Ecto neural progenitor cell (in vitro differentiated cells): ENCODE results near the gene CNTN4.
A peak's percentile ranks its signal among the peaks of the same experiment; 100 is the strongest.
"Not testable (repeated sequence)": the region's sequence is repeated elsewhere in the genome, so short reads cannot be mapped to it uniquely, and the experiment has no call there.

Experiments used
- DNase-seq: peaks from one replicate; pipeline ENCODE4 v3.0.0-alpha.2; 2018; ENCODE audit warnings: low spot score

CNTN4 gene

DNA sequence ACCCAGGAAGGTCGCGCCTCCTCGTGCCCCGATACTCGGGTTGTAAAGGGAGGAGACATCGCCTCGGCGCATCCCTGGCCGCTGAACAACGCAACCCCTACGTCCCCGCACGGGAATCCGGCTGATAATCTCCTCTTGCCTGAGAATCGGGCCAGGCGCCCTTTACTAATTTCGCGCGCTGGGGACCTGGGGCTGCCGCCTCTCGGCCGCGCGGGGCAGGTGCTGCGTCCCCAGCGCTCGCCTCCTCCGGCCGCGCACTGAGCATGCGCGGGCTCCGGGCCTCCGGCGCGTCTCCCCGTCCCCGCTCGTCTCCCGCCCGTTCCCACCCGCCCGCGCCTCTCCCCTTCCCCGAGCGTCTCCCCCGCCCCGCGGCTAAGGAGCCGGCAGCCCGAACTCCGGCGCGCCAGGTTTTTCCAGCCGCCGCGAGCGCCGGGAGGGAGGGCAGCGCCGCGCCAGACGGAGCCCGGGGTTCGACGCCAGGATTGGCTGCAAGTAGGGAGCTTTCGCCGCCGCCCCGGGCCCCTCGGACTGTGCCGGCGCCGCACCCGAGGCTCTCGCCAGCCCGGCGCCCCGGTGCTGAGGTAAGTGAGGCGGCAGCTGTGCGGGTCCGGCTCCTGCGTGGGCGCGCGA, at the start of gene CNTN4:
Gene CNTN4 (plus strand): TSS at position 469 of the 630 bp plus-strand sequence.
- peak; percentile 92 for DNase-seq

- DNase-seq, result no peak
Observed at GRCh38 chr3:2061360-2061759, 37.3 kb upstream of the CNTN4 start.

DNA sequence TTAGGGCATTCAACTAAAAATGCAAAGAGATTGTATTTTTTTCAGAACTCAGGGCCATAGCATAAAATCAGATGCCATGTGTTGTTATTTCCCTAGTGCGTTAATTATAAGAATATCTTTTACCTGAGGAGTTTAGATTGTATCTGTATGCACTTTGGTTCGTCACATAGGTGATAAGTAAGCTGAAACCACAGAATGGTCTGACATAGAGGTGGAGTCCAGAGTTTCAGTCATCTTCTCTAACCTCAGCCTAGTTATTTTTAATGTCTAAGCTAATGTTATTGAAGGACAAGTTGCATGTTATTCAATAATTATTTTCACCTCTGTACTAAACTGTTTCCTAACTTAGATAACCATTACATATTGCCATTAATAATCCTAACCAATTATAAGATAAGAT, 27.1 kb upstream of the CNTN4 start:
- DNase-seq, result no peak

DNA sequence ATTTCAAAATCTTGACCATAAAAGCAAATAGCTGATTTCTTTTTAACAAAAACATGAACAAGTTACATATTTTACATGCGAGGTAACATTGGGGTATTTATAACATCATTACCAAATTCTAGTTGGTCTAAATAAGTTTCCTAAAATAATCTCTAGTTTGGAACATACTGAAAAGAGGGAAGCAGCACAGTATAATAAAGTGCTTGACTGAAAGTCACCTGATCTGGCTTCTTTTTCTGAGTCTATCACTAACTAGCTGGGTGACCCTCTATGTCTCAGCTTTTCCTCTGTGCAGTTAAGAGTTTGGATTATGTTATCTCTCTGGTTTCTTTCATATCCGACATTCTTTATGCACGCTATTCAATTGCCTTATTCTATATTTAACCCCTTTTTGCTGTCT, 19.8 kb upstream of the CNTN4 start:
- no peak for DNase-seq

DNA sequence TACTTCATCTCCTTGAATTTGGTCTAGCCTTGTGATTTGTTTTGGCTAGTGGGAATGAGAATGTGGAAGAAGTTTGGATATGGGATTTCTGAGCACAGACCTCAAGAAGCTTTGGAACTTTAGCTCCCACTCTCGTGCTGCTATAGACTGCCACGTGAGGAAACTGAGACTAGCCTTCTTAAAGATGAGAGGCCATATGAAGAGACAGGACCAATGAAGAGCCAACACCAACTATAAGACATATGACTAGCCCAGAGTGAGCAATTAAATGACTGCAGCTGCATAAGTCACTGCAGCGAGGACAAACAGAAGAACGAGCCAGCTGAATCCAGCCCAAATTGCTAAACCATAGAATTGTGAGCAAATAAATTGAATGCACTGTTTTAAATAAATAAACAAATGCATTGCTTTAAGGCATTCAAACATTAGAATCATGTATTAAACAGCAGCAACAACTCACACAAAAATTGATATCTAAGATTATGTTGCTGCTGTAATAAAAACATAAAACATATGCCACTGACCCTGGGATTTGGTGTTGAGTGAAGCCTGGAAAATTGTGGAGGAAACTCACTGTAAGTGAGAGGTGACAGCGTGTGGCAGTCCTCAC, 15.7 kb upstream of the CNTN4 start:
- DNase-seq, result no peak

GRCh38 chr3:2083558-2083957, 15.1 kb upstream of the CNTN4 start:
- DNase-seq, result not testable (repeated sequence)

DNA sequence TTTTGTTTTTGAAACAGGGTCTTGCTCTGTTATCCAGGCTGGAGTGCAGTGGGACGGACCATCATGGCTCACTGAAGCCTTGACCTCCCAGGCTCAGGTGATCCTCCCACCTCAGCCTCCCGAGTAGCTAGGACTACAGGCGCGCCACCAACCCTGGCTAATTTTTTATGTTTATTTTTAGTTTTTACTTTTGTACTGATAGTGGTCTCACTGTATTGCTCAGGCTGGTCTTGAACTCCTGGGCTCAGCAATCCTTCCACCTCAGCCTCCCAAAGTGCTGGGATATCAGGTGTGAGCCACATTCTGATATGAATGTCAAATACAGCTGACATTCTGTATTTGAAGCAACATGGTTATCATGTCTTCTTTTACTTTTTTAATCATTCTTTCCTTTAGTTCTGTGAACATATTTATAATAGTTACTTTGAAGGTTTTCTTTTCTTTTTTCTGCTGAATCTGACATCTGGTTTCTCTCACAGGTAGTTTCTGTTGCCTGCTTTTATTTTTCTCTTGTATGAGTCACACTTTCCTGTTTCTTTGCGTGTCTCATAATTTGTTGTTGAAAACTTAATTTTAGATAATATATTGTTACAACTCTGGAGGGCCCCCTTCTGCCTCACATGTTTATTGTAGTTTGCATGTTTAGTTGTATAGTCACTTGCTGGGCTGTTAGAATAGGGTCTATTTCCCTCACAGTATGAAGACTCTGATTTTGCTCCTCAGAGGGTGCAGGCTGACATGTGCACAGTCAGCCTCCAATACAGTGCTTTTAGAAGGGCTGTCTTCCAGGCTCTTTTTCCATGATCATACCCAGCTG, 8.4 kb upstream of the CNTN4 start:
- no peak for DNase-seq

DNA sequence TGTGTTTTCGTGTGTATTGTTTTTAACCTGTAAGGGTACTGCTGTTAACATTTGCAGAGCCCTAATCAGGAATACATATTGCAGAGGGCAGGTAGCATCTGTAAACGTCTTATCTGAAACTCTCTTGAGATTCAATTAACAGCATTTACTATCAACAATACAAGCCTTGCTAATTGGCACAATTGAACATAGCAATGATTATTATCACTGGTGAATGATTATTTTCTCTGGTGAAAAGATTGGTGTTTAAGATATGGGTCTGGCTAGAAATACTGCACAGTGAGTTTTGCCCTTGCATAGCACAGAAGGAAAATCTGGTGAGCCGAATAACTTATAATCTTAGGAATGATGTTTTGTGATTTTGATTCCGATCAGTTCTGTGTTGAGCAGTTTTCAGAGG, 5.9 kb upstream of the CNTN4 start:
- no peak for DNase-seq

DNA sequence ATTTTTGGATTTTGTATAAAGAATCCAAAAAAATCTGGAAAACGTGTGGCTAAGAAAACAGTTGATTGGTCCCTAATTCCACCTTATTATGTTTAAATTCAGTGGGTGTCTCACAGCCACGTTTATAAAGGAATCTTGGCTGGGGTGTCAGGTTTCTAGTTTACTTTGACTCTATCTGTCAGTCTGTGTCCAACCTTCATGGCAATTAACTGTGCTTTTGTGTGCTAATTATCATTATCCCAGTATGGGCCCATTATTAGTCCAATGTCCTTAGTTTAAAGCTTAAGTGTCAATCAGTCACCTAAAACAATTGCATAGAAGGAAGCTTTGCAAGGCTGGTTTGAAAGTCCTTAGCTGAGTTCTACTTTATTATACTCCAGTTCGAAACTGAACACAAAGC, 3.7 kb upstream of the CNTN4 start:
- DNase-seq, result no peak

DNA sequence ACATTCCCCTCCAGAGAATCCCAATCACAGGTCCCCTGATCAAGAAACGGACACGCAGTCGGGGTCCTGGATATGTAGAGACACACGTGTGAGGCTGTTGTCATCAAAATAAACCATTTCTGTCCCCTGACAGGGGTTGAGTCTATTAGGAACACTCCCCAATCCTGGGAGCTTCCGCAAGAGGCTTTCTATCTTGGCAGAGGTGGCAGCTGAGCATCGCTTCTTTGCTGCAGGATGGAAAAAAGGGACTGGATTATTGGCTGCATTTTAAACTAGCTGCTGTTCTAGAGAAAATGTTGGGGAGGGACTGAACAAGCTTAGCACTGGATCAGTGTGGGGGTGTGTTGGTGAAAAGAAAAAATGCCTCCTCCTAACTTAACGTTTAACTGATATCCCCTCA, 2.5 kb upstream of the CNTN4 start:
- no peak for DNase-seq

DNA sequence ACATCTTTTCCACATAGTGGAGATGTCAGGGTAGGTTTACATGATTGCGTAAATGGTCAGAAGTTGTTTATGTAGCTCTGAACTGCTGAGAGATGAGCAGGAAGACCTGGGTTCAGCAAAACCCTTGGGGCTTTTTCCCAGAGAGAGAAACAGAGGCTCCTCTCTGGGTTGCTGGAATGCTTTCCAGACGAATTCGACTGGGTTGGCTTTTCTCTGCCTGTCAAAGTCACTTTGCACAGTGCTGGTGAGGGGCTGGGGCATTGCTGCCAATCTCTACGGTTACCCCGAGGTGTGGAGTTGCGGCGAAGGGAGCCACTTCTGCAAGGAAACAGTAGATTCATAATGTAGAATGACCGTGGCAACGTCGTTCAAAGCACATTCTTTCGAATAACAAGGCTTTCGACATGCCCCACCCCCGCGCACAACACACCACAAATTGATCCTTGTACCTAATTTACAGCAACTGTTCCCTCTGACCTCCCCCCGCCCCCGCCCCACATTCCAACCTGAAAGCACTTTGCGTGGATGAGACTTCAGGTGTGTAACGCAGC, 950 bp upstream of the CNTN4 start:
- DNase-seq, result peak; percentile 55

GRCh38 chr3:2099028-2099671, 484 bp downstream of the CNTN4 start:
- peak; percentile 78 for DNase-seq

GRCh38 chr3:2099779-2100191, 1.1 kb downstream of the CNTN4 start:
- peak; percentile 68 for DNase-seq

GRCh38 chr3:2106438-2106837, 7.8 kb downstream of the CNTN4 start:
- DNase-seq, result no peak

GRCh38 chr3:2110597-2111117, 12.0 kb downstream of the CNTN4 start:
- DNase-seq, result no peak

DNA sequence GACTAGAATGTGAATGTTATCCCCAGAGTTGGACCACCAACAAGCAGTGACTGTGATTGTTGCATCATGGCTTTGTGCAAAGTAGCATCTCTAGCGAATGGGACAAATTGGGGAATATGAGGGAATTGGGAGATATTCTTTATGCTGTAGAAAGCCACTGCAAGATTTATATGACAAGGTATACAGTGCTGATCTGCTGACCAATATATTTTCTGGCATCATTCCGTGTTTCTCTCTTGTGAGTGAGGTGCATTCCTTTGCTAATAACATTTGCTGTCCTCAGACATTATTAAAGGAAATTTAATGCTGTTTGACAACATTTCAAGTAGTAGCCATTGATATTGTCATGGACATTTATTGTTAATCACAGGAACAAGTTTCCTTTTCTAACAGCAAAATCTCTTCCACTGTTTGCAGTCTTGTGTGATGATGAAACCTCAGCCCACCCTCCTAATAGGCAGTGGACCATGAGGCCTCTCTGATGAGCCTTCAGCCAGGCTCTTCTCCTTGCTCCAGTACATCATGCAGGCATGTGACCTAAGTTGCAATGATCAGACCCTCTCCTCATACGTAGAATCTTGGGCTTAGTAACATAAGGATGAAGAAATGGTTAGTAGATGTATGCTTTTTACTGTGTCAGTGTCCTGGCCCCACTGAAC, 16.1 kb downstream of the CNTN4 start:
- DNase-seq, result no peak

DNA sequence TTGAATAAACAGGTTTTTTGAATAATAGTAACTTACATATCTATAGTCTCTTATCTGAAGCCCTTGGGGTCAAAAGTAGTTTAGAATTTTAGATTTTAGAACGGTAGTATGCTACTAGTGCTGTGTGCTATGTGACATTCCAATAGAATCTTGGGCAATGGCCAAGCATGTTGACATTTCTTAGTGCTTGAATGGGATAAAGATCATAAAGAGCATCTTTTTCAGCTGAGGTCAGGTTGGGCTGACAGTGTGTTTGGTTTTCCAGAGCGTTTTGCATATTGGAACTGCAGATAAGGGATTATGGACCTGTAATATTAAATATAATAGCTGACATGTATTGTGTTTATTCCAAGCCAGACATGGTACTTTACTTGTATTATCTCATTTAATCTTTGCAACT, 32.1 kb downstream of the CNTN4 start:
- no peak for DNase-seq

GRCh38 chr3:2133146-2133545, 34.5 kb downstream of the CNTN4 start:
- DNase-seq, result no peak

- no peak for DNase-seq
Observed at GRCh38 chr3:2137651-2138050, 39.0 kb downstream of the CNTN4 start.

- no peak for DNase-seq
Observed at GRCh38 chr3:2141482-2141881, 42.8 kb downstream of the CNTN4 start.

DNA sequence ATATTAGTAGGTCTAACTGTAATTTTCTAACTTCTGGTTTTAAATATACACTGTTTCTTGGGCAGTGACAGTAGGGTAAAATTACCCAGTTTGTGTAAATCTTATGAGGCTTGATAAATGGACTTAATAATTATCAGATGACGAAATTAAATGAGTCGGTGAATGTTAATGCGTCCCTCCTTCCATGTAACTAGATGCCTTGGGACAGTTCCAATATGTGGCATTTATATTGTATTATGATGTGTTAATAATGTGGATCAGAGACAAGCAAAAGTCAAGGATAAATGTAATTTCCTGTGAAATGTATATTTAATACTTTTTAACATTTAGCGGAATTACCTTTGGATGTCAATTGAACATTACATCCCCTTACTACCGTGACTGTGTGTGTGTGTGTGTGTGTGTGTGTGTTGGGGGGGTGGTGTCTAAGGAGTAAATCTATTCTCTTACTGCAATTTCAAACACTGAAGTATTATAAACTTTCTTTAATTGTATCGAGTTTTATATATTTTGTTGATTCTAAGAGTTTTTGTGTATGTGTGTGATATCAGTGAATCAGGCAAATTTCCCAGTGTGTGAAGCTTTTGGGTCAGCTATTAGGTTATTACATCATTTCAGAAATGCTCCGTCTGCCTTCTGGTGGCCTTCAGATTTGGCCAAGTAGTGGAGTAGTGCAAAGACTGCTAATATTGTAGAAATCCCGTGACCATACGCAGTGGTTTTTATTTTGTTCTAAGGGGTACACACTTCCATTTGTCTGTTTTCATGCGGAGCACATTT, 50.1 kb downstream of the CNTN4 start:
- DNase-seq, result no peak
